HS-5 (cell line): ENCODE measurements around the gene DCHS2.

Experiments used
- DNase-seq: peaks from one replicate; pipeline ENCODE4 v3.0.0-alpha.2; 2012; ENCODE audit warnings: low read depth

The DCHS2 gene

DNA sequence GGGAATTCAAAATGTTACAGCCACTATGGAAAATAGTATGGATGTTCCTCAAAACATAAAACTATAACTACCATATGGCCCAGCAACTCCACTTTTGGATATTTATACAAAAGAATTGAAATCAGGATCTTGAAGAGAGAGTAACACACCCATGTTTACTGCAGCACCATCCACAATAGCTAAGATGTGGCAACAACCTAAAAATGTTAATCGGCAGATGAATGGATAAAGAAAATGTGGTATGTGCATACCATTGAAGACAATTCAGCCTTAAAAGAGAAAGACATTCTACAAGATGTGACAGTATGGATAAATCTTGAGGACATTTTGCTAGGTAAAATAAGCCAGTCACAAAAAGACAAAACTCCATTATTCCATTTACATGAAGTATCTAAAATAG is 171.9 kb downstream of the DCHS2 start:
- no peak for DNase-seq

DNA sequence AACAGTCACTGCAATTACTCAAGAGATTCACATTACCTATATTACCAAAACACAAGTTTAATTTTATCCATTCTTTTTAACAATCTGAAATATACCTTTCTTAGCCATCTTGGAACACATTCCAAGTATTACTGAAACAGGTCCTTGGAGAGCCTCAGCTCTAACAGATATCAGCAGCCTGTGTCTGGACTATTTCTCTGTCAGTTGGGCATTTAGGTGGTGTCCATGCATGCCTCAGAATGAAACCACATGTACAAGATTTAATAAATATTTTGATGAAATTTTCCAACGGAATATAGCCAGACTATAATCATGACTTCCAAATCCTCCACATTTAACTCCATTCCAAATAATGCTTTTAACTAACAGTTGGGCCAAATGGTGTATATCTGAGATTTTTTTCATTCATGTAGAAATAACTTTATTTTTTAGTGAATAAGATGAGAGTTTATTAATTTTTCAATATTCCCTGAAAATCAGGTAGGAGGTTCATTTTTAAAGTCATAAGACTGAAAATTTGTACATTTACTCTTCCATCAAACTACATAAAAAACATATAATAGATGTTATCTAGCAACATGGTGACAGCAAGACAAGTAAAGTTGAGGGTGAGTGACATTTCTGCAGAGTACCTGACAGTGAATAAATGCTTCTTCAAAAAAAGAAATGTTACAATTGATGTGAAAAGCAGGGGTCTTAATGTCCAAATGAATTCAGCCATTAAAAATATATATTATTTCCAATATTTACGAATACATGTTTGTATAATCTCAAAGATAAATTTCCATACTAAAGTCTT is 174.2 kb downstream of the DCHS2 start:
- no peak for DNase-seq

DNA sequence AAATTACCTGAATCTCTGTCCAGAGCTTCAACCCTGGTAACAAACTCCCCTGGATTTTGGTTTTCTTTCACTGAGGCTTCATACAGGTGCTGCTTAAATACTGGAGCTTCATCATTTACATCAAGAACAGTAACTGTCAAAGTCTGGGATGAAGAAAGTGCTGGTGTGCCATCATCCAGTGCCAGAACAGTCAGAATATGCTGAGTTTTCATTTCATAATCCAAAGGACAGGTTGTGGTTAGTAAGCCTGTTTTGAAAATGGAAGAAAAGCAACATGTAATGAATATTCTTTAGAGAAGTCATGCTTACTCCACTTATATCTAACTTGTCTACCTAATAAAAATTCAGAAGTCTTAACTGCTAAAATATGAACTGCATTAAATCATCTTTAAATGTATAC is 175.9 kb downstream of the DCHS2 start:
- no peak for DNase-seq

DNA sequence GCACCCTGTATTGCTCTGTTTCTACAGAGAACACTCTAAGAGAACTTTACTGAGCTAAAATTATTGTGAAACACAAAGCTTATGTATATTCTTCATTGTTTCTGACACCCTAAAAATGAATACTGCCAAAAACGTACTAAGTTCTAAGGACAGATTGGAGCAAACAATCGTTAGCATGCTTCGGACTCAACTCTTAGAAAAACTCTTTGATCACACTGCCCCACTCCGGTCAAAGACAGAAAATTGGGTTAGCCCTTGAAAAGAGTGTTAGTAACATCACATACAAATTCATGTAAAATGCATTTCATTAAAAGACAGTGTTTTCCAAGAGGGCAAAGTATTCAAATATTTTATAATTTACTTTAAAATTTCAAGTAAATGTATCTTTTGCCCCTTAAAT is 177.4 kb downstream of the DCHS2 start:
- DNase-seq, result no peak

DNA sequence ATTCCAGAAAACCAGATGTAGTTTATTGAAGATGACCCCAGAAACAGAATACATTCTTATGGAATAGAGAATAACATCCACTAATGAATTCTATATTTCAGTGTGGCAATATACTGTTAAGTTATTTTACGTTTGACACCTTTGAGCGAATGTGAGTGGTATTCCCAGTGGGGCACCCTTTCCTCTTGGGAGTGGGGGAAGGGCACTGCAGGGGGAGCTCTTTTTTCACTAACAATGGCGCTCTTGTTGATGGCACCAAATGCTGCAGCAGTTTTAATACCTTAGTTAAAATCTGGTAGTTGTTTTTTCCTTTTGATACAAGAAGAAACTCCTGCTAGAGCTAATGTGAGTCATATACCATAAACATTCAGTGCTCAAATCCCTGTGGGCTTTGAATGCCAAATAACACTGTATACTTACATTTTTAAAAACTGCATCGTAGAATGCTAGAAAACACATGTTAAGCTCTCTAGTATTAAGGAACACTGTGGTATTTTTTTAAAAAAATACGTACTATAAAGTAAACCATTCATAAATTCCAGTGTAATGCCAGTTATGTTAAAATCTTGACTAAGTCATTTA is 178.5 kb downstream of the DCHS2 start:
- DNase-seq, result no peak

DNA sequence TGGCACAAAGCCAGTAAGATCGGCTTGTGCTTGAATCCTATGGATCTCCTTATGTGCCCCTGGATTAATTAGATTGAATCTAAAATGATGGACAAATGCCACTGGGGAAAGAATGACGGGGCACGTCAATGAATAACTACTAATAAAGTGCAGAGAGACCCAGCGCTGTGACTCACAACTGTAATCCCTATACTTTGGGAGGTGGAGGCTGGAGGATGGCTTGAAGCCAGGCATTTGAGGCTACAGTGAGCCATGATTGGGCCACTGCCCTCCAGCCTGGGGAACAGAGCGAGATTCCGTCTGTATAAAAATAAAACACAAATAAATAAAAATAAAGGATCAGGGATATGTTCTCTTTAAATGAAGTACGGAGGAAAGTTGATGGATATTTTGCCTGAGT is 179.4 kb downstream of the DCHS2 start:
- DNase-seq, result no peak

DNA sequence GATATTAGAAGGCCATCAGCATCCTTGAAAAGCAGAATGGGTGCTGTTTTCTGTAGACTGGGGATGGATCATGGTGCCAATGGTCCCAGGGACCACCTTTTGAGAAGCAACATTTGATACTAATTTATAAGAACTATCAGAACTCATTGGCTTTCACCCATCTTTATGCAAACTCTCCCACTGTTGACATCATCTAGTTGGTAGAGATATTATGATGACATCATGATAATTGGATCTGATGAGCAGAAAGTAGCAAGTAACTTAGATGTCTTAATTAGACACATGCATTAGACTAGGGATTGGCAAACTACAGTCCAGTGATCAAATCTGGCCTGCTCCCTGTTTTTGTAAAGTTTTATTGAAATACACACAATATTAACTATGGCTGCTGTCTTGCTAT is 181.0 kb downstream of the DCHS2 start:
- DNase-seq, result no peak

DNA sequence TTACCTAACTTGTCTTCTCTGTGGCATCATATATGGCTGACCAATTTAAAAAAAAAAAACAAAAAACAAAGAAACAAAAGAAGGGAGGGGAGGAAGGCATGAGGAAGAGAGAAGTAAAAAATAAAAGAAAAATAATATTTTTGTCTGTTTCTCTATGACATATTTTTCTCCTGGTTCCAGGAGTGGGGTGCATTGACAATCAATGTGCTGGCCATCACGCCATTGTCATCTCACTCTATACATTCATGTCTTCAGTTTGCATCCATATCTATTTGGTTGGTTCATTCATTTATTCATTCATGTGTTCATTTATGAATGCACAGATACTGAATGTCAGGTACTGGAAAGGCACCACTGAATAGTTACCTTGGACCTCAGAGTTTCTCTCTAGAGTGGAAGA is 183.4 kb downstream of the DCHS2 start:
- DNase-seq, result no peak

DNA sequence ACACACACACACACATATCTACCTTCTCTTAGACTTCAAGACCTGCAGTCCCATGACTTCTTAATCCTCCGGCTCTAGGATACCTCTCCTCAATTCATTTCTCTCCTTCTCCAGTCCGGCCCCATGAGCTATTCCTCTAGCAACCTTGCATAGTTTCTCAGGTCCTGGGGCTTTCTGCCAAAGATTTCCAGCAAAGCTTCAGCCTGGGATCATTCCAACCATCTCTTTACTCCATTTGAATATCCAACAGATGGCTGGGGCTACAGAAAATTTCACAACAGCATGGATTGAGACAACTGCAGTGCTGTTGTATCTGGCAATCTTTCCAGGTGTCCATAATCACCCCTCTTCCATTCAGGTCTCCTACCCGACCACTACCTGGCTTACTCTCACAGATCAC is 184.1 kb downstream of the DCHS2 start:
- no peak for DNase-seq

DNA sequence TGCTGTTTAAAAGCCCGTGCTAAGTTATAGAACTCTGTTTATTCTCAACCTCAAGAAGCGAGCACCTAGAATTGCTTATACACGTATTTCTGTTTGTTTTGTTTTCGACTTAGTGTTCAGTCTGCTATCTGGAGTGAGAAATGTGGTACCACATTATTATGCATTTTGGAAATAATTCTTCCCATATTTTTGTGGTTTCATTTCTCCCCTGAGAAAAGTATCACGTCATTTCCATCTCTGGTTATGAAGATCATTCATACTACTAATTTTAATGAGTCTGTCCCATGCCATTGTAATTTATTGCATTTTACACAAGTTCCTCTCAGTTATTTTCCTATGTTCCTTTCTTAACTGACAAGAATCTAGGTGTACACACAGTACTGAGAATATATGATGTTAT is 186.0 kb downstream of the DCHS2 start:
- no peak for DNase-seq

DNA sequence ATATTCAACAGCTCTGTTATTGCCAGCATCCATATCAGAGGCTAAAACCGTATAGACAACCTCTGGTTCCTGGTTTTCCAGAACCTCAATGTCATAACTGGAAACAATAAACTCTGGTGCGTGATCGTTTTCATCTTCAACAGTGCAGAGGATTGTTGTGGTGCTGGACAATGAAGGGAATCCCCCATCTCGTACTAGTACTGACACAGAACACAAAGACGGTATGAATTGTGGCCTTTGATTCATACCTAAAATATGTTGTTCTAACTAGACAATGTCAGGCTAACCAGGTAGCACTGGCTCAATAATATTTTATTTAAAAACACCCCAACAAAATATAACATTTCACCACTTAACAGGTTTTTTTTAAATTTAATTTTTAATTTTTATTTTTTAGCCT is 186.9 kb downstream of the DCHS2 start:
- DNase-seq, result no peak

DNA sequence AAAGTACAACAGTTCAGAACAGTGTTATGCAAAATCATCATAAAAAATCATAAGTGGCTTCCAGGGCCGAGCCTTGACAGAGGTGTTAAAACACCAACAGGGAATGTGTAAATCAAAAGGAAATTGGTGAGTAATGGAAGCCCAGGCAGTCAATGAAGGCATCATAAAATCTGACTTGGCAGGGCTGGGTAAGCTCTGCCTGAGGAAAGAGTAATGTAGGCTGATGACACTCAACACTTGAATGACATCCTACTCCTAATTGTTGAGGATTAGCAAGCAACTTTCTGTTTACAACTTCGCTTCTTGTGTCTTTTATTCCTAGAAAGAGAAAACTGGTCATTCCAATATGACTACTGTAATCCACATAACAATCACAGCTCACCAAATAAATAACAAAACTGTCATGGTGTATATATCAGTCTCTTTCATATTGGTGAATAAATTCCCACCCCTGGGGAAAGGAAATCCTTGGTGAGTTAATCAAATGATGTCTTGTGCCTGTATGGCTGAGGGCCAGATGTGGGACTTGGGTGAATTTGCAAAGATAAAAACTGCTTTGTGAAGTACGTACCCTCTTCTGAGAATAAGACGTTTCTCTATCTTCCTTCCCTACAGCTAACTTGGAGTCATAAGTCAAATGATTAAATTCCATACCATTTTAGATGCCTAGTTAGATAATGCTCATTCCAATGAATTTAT is 196.8 kb downstream of the DCHS2 start:
- DNase-seq, result no peak

DNA sequence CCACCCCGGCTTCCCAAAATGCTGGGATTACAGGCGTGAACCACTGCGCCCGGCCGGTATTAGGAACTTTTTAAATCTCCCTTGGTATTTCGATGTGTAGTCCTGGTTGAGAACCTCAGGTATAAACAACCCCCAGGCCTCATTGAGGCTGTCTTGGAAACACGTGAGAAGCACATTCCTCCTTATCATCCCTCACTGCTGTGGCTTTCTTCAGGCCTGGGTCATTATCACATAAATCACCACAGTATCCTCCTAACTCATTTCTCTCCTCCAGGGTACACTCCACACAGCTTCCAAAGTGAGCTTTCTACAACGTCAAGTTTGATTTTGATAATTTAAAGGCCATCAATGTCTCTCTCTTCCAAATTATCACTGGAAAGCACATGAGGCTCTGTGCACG is 198.2 kb downstream of the DCHS2 start:
- no peak for DNase-seq

DNA sequence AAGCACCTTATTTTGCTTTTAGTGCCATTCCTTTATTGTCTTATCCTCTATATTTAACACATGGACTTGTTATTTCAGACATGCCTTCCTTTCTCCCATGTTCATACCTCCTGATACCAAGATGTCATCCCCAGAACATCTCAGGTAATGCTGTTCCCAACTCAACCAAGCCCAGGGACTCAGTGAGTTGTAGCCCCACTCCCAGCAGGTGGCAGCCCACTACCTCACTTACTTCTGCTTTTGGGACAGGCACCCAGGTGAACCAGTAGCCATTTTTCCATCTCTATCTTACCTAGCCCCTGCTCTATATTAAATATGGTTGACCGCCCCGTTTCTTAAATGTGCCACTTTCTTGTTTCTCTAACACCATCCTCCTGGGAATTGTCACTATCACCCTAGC is 199.0 kb downstream of the DCHS2 start:
- DNase-seq, result no peak

DNA sequence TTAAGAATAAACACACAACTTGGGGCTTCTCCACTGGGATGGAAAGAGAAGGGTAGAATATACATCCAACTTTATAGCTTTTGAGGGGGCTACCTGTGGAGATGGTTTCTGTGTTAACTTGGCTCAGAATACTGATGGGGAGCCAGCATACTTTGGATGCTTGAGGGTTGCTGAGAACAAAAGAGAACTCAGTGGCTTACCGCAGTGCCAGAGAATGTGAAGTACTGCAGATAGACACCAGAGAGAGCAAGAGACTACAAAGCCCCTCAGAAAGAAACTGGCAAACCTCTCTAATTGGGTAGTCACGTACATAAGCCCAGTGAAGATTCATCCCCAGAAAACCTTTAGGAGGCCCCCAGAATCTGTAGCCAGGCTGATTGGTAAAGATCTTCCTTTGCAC is 214.4 kb downstream of the DCHS2 start:
- DNase-seq, result no peak

DNA sequence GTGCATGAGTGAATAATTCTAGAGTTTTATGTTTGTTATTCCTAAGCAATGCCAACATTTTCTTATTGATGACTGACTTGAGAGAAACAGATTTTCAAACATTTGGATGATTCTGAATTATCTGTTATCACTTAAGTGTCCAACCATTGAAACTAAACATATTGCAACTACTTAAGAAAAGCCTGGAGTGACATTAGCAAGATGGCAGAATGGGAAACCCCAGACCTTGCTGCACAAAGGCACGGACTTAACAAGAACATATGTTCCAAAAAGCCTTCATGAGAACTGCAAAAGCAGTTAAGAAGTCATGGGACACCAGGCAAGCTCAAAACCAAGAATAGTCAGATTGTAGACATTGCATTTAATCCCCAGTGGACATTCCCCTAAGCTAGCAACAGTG is 215.1 kb downstream of the DCHS2 start:
- DNase-seq, result no peak

DNA sequence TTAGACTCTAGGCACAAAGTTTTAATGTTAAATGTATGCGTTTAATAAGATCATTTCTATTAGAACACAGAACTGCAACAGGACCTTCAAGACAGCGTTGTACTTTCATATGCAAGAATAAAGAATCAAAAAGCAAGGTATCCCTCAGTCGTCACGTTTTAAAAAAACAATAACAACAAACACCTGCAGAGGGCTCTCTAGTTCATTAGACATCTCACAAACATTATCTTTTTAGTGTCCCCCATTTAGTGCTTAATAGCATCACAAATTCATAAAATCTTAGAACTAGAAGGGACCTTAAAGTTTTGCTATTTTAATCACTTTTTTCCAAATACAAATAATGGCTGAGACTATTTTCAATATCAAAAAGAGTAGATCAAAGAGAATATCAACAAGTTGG is 236.6 kb downstream of the DCHS2 start:
- DNase-seq, result no peak

DNA sequence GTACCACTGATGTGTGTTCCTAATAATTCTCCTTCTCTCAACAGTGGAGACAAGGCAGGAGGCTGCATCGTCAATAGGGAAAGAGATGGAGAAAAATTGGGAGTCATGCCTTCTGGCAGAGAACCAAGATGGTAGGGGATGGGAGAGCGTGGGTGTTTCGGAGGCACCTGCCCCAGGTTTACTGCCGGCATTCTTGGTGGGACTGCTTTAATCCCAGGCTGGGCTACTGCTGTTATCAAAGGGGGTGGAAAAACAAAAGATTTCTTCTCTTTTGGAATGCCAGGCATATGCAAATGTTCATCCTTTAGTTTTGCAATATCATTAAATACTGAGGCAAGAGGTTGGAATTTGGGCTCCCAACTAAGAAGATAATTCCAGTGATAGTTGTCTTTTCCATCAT is 257.0 kb downstream of the DCHS2 start:
- no peak for DNase-seq

DNA sequence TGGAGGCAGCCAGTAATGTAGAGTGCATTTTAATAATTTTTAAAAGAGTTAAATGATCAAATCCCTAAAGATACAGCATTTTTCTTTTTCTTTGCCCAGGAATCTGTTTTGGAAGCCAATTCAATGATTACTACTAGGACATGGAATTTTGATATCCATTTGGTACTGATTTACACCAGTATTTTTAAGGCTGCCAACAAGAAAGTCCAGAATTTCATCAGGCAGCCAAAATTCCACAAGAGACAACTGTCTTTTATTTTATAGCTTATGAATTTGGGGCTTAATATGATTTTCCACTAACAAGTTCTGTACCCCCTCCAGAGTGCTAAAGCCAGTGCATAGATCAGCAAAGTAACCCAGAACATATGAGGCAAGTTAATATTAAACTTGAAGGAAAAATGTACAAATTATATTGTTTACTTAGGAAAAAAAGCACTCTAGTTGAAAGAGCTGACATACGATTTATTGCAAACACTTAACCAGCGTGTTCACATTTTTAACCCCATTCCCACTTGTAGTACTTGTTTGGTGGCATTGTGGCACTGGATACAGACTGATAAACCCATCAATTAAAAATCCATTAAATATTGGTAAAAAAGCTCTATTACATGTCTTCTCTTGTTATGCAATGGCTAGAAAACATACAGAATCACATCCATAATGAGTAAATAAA is 259.7 kb downstream of the DCHS2 start:
- no peak for DNase-seq

DNA sequence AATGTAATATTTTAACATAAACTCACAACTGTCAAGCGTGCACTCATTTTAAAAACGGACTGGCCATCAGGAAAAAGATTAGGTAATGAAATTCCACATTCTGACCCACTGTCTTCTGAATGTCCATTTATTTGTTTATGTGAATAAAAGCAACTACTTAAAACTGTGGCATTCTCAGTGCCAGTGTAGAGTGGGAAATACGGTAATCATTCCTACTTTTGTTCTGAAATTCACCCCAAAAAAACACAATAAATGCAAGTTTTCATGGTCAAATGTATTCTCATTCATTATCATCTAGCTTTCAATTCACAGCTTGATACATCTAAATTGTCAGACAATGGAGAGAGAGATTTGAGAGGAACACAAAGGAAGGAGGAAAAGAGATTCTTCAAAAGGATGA is 260.9 kb downstream of the DCHS2 start:
- DNase-seq, result no peak

DNA sequence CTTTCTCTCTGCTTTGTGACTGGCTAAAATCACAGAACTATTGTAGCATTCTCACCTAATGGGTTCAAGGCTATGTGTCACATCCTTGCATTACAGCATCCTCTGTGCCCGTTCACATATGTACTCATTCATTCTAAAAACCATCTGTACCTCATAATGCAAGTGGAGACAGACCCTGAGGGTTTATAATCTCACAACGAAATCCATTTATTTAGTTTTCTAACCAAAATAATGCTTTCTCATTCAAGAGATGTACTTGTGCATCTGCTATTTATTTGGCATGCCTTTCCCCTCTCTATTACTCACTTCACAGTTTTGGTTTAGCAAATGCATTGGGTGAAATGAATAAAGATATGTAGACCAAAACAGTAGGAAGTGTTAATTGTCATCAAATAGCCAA is 261.5 kb downstream of the DCHS2 start:
- DNase-seq, result no peak

DNA sequence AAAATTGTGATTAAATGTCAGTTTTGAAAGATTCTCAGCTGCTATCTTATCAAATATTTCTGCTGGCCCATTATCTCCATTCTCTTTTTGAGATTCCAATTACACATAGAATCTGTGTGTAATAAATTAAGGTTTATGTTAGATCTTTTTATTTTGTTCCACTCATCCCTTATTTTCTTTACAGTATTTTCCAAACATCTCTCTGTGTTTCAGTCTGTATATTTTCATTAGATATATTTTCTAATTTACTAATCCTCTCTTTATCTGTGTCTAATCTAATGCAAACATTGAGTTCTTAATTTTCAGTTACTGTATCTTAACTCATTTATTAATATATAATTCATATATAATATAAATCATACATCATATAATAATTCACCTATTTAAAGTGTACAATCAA is 268.7 kb downstream of the DCHS2 start:
- no peak for DNase-seq

DNA sequence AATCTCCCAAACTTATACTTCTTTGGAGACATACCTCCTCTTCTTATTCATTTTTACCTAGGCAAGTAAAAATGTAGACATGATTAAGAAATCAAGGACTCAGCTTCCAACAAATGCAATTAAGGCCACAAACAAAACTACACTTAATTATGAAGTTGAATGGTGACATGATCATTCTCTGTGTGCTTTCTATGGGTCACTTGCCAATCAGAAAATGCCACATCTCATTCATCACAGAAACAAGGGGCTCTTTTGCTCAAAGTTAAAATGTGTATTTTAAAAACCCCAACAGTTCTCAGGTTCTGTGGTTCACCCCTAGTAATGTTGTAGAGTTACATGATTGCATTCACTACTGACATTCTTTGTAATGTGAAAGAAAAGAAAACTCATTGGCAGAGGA is 273.5 kb downstream of the DCHS2 start:
- DNase-seq, result no peak
